A204.1 (cell line): Measurements from ENCODE around the gene TRMT1L.
"Not testable (repeated sequence)": the region's sequence is repeated elsewhere in the genome, so short reads cannot be mapped to it uniquely, and the experiment has no call there.

Source experiments
- FAIRE-seq: peaks from 2 replicates; lab custom pipeline; 2012; peaks lifted over from hg19 to GRCh38; lab: Jason Lieb, UNC

TRMT1L gene, protein sequence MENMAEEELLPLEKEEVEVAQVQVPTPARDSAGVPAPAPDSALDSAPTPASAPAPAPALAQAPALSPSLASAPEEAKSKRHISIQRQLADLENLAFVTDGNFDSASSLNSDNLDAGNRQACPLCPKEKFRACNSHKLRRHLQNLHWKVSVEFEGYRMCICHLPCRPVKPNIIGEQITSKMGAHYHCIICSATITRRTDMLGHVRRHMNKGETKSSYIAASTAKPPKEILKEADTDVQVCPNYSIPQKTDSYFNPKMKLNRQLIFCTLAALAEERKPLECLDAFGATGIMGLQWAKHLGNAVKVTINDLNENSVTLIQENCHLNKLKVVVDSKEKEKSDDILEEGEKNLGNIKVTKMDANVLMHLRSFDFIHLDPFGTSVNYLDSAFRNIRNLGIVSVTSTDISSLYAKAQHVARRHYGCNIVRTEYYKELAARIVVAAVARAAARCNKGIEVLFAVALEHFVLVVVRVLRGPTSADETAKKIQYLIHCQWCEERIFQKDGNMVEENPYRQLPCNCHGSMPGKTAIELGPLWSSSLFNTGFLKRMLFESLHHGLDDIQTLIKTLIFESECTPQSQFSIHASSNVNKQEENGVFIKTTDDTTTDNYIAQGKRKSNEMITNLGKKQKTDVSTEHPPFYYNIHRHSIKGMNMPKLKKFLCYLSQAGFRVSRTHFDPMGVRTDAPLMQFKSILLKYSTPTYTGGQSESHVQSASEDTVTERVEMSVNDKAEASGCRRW

DNA sequence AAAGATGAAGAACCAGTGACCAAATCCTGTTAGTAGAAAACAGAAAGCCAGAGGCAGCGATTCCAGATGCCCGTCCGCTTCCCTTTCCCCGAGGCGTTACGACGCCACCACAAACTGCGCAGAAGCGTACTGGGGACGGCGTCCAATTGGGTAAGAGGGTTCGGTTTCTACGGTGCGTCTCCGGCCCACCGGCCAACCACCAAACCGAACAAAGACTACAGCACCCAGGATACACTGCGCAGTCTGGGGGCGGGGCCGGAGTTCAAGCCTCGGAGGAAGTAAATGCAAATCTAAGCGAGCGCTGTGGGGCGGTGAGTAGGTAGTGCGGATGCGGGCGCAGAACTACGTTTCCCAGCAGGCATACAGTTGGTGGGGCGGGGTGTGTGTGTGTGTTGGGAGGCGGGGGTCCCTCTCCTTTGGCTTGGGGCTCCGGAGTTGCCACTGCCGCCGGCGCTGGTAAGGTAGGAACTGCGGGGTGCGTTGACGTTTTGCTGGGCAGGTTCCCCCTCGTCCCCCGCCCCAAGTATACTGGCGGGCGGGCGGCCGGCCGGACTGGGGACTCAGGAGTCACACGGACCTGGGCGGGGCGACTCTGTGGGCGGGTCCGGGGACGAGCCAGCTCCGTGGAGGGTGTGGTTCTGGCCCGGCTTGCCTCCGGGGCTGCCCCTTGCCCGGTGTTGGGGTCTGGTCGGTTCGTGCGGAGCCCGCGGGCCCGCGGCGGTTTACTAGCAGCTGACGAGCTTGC lies at the start of gene TRMT1L, which contains the start of gene SWT1:
TRMT1L (minus strand) TSS at position 100 of the 745 bp plus-strand sequence. CDS start 241 bp downstream, outside the sequence.
SWT1 (plus strand) TSS at position 314 of the 745 bp plus-strand sequence. CDS start 3,675 bp downstream, outside the sequence.
- FAIRE-seq, result peak; percentile 99

DNA sequence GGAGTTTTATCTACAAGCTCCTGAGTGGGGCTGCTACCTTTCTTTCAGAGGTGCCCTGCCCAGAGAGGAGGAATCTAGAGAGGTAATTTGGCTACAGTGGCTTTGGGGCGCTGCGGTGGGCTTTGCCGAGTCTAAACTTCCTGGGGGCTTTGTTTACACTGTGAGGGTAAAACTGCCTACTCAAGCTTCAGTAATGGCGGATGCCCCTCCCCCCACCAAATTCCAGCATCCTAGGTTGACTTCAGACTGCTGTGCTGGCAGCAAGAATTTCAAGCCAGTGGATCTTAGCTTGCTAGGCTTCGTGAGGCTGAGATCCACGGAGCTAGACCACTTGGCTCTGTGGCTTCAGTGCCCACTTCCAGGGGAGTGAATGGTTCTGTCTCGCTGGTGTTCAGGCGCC lies 44.1 kb upstream of the TRMT1L start:
- FAIRE-seq, result no peak

DNA sequence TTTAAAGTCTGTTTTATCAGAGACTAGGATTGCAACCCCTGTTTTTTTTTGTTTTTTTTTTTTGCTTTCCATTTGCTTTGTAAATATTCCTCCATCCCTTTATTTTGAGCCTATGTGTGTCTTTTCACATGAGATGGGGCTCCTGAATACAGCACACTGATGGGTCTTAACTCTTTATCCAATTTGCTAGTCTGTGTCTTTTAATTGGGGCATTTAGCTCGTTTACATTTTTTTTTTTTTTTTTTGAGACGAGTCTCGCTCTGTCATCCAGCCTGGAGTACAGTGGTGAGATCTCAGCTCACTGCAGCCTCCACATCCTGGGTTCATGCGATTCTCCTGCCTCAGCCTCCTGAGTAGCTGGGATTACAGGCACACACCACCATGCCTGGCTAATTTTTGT lies 42.0 kb upstream of the TRMT1L start:
- FAIRE-seq, result not testable (repeated sequence)

DNA sequence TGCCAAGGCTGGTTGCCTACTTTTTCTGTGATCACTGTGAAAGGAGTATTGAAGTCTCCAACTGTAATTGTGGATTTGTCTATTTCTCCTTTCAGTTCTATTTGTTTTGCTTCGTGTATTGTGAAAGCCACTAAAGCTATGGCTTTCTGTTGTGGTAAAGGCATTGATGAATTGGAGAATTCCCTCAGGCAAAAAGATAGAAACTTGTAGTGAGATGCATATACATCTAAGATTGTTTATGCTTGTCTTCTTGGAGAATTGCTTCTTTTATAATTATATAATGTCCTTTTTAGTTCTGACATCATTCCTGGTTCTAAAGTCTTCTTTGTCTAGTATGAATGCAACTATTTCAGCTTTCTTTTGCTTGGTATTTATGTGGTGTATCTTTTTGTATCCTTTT lies 37.0 kb upstream of the TRMT1L start:
- FAIRE-seq, result no peak

DNA sequence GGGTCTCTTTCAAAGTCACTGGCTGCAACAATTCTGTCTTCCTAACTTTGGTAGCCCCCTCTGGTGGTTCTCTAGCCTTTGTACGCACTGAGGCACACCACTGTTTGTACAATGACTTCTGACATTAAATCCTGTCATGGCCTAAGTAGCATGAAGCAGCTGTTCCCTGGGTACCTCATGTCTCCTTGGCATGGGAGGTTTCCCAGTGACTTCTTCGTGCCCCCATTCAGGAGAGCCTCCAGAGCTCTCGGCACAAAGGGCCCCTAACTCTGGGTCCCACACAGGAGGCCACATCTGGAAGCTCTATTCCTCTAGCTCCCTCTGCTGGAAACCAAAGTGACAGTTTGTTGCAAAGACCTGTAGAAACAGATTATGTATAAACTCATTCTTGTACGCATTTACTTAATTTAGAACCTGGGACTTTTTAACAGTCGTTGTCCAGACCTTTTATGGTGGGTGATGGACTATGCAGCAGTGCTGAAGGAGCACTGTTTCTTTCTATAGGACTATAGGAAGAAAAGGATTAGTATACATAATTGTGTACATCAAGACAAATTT lies 13.6 kb upstream of the TRMT1L start:
- no peak for FAIRE-seq

DNA sequence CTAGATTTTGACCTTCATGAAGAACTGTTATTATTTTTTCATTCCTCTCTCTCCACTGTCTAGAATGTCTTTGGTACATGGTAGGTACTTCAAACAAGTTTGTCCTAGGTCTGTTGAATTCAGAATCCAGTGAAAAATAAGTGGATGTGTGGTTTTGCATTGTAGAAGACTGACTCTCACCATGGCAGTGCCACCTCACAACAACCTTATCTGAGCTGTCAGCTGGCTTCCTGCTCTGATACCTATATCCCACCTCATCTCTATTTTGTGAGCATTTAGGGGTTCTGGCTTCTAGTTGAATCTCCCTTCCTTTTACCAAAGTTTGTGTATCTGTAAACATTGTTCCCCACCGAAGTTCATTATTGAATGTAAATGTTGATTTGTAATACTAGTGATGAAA lies 9.4 kb upstream of the TRMT1L start:
- no peak for FAIRE-seq

DNA sequence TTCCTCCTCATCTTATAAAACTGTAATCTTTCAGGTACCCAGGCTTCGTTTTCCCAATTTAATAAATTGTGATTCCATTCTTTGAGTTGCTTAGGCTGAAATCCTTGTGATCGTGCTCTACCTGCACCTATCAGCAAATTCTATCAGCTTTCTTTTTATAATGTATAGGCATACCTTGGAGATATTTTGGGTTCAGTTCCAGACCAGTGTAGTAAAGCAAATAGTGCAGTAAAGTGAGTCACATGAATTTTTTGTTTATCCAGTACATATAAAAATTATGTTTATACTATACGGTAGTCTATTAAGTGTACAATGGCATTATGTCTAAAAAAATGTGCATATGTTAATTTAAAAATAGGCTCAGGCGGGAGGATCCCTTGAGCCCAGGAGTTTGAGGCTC lies 5.7 kb upstream of the TRMT1L start:
- FAIRE-seq, result no peak

DNA sequence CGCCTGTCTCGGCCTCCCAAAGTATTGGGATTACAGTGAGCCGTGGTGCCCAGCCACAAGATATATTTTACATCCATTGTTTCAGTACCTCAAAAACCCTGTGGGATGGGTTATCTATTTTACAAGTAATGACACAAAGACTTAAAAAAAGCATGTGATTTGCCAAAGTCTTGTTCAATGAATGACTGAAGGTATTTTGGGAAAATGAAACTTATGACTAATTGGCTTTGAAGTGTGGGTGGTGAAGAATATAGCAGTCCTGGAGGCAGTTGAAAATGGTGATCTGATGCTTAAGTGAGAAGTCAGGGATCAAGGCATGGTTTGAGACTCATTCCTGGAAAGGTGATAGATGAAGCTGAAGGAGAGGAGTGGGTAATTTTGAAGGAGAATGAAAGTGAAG lies 3.2 kb upstream of the TRMT1L start:
- no peak for FAIRE-seq

DNA sequence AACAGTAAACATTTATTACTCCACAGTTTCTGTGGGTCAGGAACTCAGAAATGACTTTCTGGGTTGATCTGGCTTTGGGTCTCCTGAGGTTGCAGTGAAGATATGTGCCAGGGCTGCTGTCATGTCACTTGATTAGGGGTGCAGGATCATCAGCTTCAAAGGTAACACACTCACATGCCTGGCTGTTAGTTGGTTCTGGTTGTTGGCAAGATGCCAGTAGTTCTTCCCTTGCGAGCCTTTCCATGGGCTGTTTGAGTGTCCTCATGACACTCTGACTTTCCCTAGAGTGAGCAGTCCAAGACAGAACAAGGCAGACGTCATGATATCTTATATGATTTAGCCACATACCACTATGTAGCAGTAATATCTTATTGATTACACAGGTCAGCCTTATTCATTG lies 2.0 kb upstream of the TRMT1L start:
- no peak for FAIRE-seq

DNA sequence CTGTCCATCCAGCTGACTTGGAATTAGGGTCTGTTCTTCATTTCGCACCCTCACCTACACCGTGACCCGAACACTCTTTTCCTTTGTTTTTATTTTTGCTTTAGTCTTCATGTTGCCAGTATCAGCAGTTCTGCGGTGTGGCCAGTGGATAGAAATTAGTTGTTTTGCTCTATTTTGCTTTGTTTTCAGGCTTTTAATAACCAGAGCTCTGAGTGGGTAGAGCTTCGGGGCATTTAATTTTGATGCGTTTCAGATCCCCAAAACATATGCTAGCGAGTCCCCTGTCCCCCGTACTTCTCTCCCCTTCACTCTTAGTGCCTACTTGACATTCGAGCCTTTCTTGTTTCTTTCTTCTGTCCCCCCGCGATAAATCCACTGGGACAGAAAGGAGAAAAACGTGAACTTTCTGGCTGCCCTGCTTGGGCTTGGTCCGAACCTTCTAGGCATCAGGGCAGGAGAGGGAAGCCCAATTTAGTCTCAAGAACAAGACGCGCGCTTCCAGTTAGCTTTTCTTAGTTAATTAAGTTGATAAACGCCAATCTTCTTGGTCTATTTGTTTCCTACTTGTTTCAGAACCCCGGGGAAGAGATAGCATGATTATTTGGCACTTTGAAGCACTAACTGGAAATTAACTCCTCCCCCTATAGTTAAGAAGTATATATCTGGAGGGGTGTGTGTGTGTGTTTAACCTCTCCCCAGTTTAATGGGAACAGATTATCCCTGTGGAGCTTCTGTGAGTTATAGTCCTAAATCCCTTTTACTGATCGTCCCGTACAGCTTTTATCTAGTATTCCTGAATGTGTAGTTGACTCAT lies 1.1 kb upstream of the TRMT1L start:
- FAIRE-seq, result no peak

DNA sequence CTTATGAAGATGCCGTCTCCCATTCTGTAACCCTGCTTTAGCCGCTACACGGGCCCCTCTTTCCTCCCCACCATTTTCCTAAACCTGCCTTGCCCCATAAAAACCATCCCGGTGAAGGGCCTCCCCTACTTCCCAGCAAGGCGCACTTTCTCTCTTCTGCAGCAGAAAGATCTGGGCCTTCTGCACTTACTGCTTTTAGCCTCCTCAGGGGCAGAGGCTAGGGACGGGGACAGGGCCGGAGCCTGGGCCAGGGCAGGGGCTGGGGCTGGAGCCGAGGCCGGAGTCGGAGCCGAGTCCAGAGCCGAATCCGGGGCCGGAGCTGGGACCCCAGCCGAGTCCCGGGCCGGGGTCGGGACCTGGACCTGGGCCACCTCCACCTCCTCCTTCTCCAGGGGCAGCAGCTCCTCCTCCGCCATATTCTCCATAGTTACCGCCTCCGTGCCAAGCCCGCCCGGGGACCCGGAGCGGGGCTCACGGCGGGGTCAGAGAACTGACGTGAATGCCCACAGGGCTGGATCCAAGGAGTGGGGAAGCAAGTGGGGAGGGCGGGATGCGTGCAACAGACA lies 382 bp downstream of the TRMT1L start:
- FAIRE-seq, result no peak

DNA sequence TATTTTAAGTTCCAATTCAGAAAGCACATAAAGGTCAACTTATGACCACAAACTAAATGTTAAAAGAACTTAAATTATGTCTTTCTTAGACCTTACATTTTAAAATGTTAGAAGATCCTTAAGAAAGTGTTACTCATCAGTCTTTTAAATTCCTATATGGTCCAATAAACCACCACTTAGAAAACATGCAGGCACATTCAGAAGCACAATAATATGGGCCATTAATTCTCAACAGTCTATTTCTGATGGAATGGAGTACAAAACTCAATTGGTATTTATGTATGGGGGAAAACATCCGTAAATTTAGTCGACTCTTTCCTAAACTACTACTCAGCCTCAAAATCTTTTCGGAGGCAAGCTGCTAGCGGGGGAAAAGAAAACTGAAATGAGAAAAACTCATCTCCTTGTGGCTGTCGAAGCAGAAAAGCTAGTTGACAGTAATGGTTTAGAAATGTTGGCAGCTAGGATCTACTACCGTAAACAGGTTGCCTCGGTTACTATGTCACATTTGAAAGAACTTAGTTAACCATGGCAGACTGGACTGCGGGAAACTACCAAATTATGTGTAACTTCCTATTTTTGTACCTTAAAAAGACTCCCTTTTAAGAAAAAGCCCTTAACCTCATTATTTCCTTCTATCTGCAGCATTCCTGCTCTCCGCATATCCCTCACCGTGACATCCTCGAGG lies 1.0 kb downstream of the TRMT1L start:
- FAIRE-seq, result no peak

DNA sequence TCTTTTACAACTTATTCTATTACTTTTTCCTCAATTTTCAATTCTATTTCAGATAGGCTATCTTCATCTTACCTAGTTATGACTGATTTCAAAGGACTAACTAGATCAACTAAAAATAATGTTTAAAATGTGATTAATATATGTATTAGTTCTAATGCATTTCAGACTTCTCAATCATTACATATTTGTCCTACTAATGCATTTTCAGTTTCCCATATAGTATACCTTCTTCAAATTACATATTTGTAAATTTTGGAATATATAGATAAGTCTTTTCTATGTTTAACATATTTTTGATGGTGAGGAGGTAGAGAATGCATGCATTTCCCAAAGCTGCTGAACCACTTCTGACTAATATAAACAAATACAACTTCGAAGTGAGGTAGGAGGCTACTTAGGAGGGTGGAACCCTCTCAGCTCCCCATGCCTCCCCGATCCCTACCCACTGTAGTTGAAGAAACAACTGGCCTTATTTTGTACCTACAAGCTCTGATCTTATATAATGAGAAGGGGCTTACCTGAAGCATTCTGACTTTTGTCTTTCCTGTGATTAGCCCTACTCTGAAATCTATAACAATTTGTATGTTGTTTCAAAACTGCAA lies 1.7 kb downstream of the TRMT1L start:
- FAIRE-seq, result no peak

DNA sequence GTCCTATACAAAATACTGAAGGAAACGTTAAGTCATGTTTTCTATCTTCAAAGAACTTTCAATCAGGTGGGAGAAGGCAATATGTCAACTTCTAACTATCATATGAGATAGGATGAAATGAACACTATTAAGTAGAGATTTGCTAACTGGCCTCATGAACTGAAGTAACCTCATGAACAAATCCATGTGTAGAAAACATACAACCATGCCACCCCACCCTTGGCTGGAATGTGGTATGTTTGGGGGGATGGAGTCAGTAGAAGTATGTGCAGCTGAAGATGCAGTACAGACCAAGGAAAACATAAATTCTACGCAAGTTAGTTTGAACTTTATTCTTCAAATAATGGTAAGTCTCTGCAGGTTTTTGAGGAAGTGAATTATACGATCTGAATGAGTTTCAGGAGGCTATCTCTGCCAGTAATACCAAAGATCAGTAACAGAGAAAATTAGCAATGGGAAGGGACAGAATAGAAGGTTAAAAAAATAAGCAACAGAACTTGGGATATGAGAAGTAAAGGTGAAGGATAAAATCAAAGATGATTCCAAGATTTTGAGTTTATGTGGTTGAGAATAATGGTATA lies 4.5 kb downstream of the TRMT1L start:
- no peak for FAIRE-seq

DNA sequence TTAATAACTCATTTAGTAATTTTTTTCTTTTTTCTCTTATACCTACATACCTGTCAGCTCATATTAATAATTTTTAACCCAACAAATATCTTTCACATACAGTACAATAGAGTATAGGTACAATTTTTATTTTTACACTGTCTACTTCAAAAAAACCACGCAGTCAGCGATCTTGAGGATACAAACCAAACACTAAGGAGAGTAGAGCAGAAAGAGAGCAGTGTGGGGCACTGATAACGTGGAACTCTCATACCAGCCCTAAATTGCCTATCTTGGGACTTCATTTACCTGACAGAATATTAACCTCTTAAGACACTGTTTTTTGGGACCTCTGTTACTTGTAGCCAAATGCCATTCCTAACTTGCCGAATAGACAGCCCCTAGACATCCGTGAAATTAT lies 5.5 kb downstream of the TRMT1L start:
- FAIRE-seq, result no peak

DNA sequence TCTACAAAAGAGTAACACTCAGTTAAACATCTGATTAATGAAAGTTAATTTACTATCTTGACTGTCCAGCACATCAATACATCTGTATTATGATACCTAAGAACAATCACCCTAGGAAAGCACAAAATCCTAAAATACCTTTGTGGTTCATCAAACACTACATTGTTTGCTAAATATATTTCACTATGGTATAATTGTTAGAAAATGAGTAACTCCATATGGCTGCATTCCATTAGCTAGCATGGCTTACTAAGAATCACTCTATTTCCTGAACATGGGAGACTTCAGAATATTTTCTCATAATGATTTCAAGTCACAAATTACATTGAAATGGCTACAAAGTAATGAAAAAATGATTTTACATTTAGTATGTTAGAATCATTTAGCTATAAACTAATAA lies 12.5 kb downstream of the TRMT1L start:
- peak; percentile 37 for FAIRE-seq

DNA sequence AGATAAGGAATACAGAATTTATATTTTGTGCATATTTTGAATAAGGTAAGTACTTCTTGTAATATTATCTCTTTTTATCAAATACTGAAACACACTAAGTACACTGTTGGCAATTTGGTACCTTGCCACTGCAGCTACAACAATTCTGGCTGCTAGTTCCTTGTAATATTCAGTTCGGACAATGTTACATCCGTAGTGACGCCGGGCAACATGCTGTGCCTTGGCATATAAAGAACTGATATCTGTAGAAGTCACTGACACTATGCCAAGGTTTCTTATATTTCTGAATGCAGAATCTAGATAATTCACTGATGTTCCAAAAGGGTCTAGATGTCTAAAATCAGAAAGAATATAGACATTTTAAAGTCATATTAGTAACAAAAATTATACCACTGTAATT lies 17.5 kb downstream of the TRMT1L start:
- peak; percentile 43 for FAIRE-seq

DNA sequence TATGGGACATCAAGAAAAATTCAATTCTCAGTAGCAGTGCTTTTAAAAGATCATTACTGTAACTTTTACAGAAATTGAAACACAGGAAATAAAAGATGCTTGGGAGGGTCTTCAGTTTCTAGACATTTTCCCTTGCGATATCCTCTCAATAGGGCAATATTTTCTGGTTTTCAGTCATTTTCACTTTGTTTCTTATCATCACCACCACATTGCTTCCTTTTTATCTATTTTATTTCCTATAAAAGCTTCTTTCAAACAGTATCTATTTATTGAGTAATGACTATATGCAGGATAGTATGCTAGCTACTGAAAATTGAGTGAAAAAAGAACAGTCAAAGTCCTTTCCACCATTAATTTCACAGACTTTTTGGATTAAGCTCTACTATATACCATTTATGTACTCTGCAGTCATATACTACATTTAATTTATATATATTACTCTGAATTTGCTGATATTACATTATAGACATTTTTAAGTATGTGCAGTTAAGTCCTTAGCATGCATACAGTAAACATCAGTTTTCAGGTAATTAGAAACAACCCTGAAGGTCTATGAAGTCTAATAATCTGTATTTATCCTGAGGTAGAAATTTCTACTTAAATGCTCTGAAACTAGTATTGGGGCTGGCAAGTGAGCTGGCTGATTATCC lies 18.7 kb downstream of the TRMT1L start:
- FAIRE-seq, result no peak

DNA sequence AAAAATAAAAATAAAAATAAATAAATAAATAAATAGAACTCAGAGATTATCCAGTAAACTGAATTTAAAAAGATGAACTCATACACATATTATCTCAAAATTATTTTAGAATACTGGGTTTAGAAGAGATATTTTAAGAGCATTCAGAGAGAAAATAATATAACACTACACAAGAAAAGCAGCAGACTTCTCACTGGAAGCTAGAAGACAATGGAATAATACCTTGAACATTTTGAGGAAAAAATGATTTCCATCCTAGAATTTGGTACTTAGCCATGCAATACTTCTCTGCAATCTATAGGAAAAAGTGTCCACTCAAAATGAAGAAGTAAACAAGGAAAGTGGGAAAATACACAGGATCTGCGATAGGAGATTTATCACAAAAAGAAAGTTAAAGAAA lies 24.2 kb downstream of the TRMT1L start:
- FAIRE-seq, result peak; percentile 62
